Hair follicular keratinocyte (primary cell): ENCODE measurements around the gene SLFN14. TPM values are rescaled to one million over a fixed set of nuclear protein-coding genes. Genes with fewer than 3 reads are reported as not detected.

ENCODE experiments used
- total RNA-seq: library from RNA; depleted of rRNA; stranded (reverse); fragments of >200 nt; gene quantifications from 2 replicates; pipeline ENCODE4 v1.2.3, GENCODE V29; 2015

Gene SLFN14
- total RNA-seq = not detected in 2 replicates

GRCh38 chr17:35560703-35561102 is at the start of gene SLFN14:
Gene SLFN14, minus strand, starts transcription at chr17:35560819. Its CDS starts 2,757 bp downstream, at chr17:35558062.

GRCh38 chr17:35587074-35587961 is 26.7 kb upstream of the SLFN14 start, which contains the start of gene AP2B1:
Gene AP2B1, plus strand, starts transcription at chr17:35587322. Its CDS starts 6,709 bp downstream, at chr17:35594031.

GRCh38 chr17:35578197-35578928 is 17.7 kb upstream of the SLFN14 start, which contains the start of gene PEX12:
Gene PEX12, minus strand, starts transcription at chr17:35578571. Its CDS starts 550 bp downstream, at chr17:35578021.

GRCh38 chr17:35537601-35538141 is 22.9 kb downstream of the SLFN14 start, which contains the start of gene SLFN12L:
Gene SLFN12L, minus strand, starts transcription at chr17:35537678. Its CDS starts 15,314 bp downstream, at chr17:35522364.

Other genes with a start within 250 kb of the SLFN14 start
- 0.16 and 2.0 TPM in 2 replicates for gene SLFN11, start 187.2 kb downstream of the SLFN14 start, total RNA-seq
- 6.3 and 7.7 TPM in 2 replicates for gene SLFN12, start 128.3 kb downstream of the SLFN14 start, total RNA-seq
- 2.7 and 4.6 TPM in 2 replicates for gene SLFN13, start 112.1 kb downstream of the SLFN14 start, total RNA-seq
- 0.08 TPM in 1 of 2 replicates, not detected in the other for gene SLFN12L, start 23.1 kb downstream of the SLFN14 start, total RNA-seq
- gene PEX12, start 17.8 kb upstream of the SLFN14 start, total RNA-seq = 2.5 and 4.2 TPM in 2 replicates
- gene AP2B1, start 26.5 kb upstream of the SLFN14 start, total RNA-seq = 83.3 and 116 TPM in 2 replicates
- gene RASL10B, start 170.8 kb upstream of the SLFN14 start, total RNA-seq = 0.11 TPM in 1 of 2 replicates, not detected in the other
- gene GAS2L2, start 192.4 kb upstream of the SLFN14 start, total RNA-seq = not detected in 2 replicates
- gene C17orf50, start 200.1 kb upstream of the SLFN14 start, total RNA-seq = not detected in 2 replicates
- 42.0 and 61.6 TPM in 2 replicates for gene MMP28, start 234.8 kb upstream of the SLFN14 start, total RNA-seq
- 15.1 and 23.7 TPM in 2 replicates for gene TAF15, start 248.7 kb upstream of the SLFN14 start, total RNA-seq